ENCODE data around the gene DYRK3.

The DYRK3 gene

GRCh38 chr1:206694171-206695124 is 59.1 kb downstream of the DYRK3 start:
- no peak overlapping the region for H3K4me3 ChIP-seq (ENCODE audit: low read length)
- H3K9me3 ChIP-seq (ENCODE audit: control insufficient read depth, insufficient read depth, low read length) = no peaks in the 10 kb centered on the region
- H3K36me3 ChIP-seq (ENCODE audit: control insufficient read depth, low read length) = peaks cover 6% of the 10 kb centered on the region; the same call in 1 of the 2 replicates
- TF ChIP-seq EZH2phosphoT487 (IDR thresholded peaks at IDR 0.05; ENCODE audit: borderline replicate concordance, low read length) (no peak), CTCF (IDR thresholded peaks at IDR 0.05; ENCODE audit: low read depth, low read length, poor library complexity, severe bottlenecking) (no peak)
- H3K27ac ChIP-seq (ENCODE audit: low read depth, low read length) = no peak overlapping the region
- peaks cover 87% of the 10 kb centered on the region for H3K79me2 ChIP-seq (ENCODE audit: control insufficient read depth, low read length)
- H3K4me1 ChIP-seq (ENCODE audit: control insufficient read depth, low read length) = peaks cover 22% of the 10 kb centered on the region; the same call in 1 of the 2 replicates
- no peaks in the 10 kb centered on the region for H3F3A ChIP-seq (ENCODE audit: control insufficient read depth, insufficient read depth)
- H3K4me2 ChIP-seq (ENCODE audit: low read length) = no peak overlapping the region
- no peaks in the 10 kb centered on the region for H3K9me2 ChIP-seq (replicated peaks; ENCODE audit: control insufficient read depth, low read length)
- H3K27me3 ChIP-seq (ENCODE audit: control insufficient read depth, low read length) = no peaks in the 10 kb centered on the region
- H4K20me1 ChIP-seq (ENCODE audit: control insufficient read depth, insufficient read depth, low read depth, low read length) = peaks cover 20% of the 10 kb centered on the region

- Histone ChIP-seq H3K36me3 (ENCODE audit: control insufficient read depth, low read length) (peaks cover 6% of the 10 kb centered on the region; the same call in 1 of the 2 replicates), H3K27me3 (ENCODE audit: control insufficient read depth, low read length) (no peaks in the 10 kb centered on the region), H3K9me3 (ENCODE audit: control insufficient read depth, insufficient read depth, low read length) (no peaks in the 10 kb centered on the region), H3K4me3 (ENCODE audit: low read length) (no peak overlapping the region), H3F3A (ENCODE audit: control insufficient read depth, insufficient read depth) (no peaks in the 10 kb centered on the region), H4K20me1 (ENCODE audit: control insufficient read depth, insufficient read depth, low read depth, low read length) (peaks cover 20% of the 10 kb centered on the region), H3K27ac (ENCODE audit: low read depth, low read length) (no peak overlapping the region), H3K9me2 (replicated peaks; ENCODE audit: control insufficient read depth, low read length) (no peaks in the 10 kb centered on the region), H3K4me1 (ENCODE audit: control insufficient read depth, low read length) (peaks cover 22% of the 10 kb centered on the region; the same call in 1 of the 2 replicates), H3K79me2 (ENCODE audit: control insufficient read depth, low read length) (peaks cover 81% of the 10 kb centered on the region), H3K4me2 (ENCODE audit: low read length) (no peak overlapping the region)
- TF ChIP-seq EZH2phosphoT487 (IDR thresholded peaks at IDR 0.05; ENCODE audit: borderline replicate concordance, low read length) = no peak
- TF ChIP-seq CTCF (IDR thresholded peaks at IDR 0.05; ENCODE audit: low read depth, low read length, poor library complexity, severe bottlenecking) = no peak
These were observed 60.4 kb downstream of the DYRK3 start for GRCh38 chr1:206695733-206696132.

- no peak overlapping the region for H3K4me2 ChIP-seq (ENCODE audit: low read length)
- peaks cover 20% of the 10 kb centered on the region for H4K20me1 ChIP-seq (ENCODE audit: control insufficient read depth, insufficient read depth, low read depth, low read length)
- no peak overlapping the region for H3K27ac ChIP-seq (ENCODE audit: low read depth, low read length)
- no peaks in the 10 kb centered on the region for H3F3A ChIP-seq (ENCODE audit: control insufficient read depth, insufficient read depth)
- no peak overlapping the region for H3K4me3 ChIP-seq (ENCODE audit: low read length)
- TF ChIP-seq CTCF (IDR thresholded peaks at IDR 0.05; ENCODE audit: low read depth, low read length, poor library complexity, severe bottlenecking) (no peak), EZH2phosphoT487 (IDR thresholded peaks at IDR 0.05; ENCODE audit: borderline replicate concordance, low read length) (no peak)
- peaks cover 6% of the 10 kb centered on the region; the same call in 1 of the 2 replicates for H3K36me3 ChIP-seq (ENCODE audit: control insufficient read depth, low read length)
- no peaks in the 10 kb centered on the region for H3K27me3 ChIP-seq (ENCODE audit: control insufficient read depth, low read length)
- H3K4me1 ChIP-seq (ENCODE audit: control insufficient read depth, low read length) = peaks cover 22% of the 10 kb centered on the region; the same call in 1 of the 2 replicates
- H3K9me3 ChIP-seq (ENCODE audit: control insufficient read depth, insufficient read depth, low read length) = no peaks in the 10 kb centered on the region
- peaks cover 76% of the 10 kb centered on the region for H3K79me2 ChIP-seq (ENCODE audit: control insufficient read depth, low read length)
- no peaks in the 10 kb centered on the region for H3K9me2 ChIP-seq (replicated peaks; ENCODE audit: control insufficient read depth, low read length)
These were observed 61.7 kb downstream of the DYRK3 start for GRCh38 chr1:206696812-206697585.
